K562 (cell line): ENCODE measurements around the gene LAGE3. TPM values are rescaled to one million over a fixed set of nuclear protein-coding genes. Genes with fewer than 3 reads are reported as not detected.

Experiments used
- CTCF ChIP-seq, 3 experiments: IDR thresholded peaks in 2 of 3; conservative IDR thresholded peaks in 1 of 3; 2 replicates each; pipeline ENCODE4 v1.5.1; 2011 to 2012; ENCODE audit warnings: low read length in 3 of 3, mild to moderate bottlenecking in 3 of 3, control low read depth in 2 of 3, improper control_type of control experiment in 1 of 3, inconsistent platforms in 1 of 3, low read depth in 1 of 3, mixed read lengths in 1 of 3, moderate library complexity in 1 of 3; ENCODE audit not compliant: insufficient read depth in 2 of 3
- E2F3 ChIP-seq: fragments of 250-450 bp; sonication (Bioruptor Pico); IDR thresholded peaks from 2 replicates; pipeline ENCODE4 v1.4.0; 2020; ENCODE audit warnings: mild to moderate bottlenecking
- ETS1 ChIP-seq: conservative IDR thresholded peaks from 2 replicates; pipeline ENCODE4 v1.6.1; 2011; ENCODE audit warnings: low read depth, mild to moderate bottlenecking, low read length; ENCODE audit not compliant: control insufficient read depth
- HIVEP1 ChIP-seq: fragments of 250-450 bp; sonication (Bioruptor Pico); IDR thresholded peaks from 2 replicates; pipeline ENCODE4 v1.4.0; 2020; ENCODE audit warnings: mild to moderate bottlenecking
- MAFG ChIP-seq: fragments of 450-650 bp; conservative IDR thresholded peaks from 2 replicates; pipeline ENCODE4 v1.6.1; 2016; ENCODE audit warnings: missing genetic modification characterization, missing compliant biosample characterization
- MAZ ChIP-seq, 2 experiments: fragments of 450-650 bp in 1 of 2; sonication (generic) in 1 of 2; formaldehyde crosslinking; IDR thresholded peaks in 1 of 2; conservative IDR thresholded peaks in 1 of 2; 2 replicates each; pipeline versions ENCODE4 v1.4.0 to v1.5.0; 2020; ENCODE audit warnings: mild to moderate bottlenecking in 1 of 2, missing genetic modification reagents in 1 of 2
- SNRNP70 ChIP-seq: fragments of 200-400 bp; formaldehyde crosslinking; optimal IDR thresholded peaks from 2 replicates; pipeline ENCODE3; 2017; ENCODE audit warnings: low read depth, low read length
- TFAM ChIP-seq: fragments of 250-450 bp; sonication (Bioruptor Pico); conservative IDR thresholded peaks from 2 replicates; pipeline ENCODE4 v1.5.0; 2021; ENCODE audit warnings: mild to moderate bottlenecking, moderate library complexity
- ZNF311 ChIP-seq: fragments of 250-450 bp; sonication (Bioruptor Pico); IDR thresholded peaks from 2 replicates; pipeline ENCODE4 v1.4.0; 2020; ENCODE audit warnings: mild to moderate bottlenecking, moderate library complexity
- ZNF41 ChIP-seq: fragments of 250-450 bp; sonication (Bioruptor Pico); conservative IDR thresholded peaks from 2 replicates; pipeline ENCODE4 v1.4.0; 2020; ENCODE audit warnings: mild to moderate bottlenecking
- polyA plus RNA-seq, 8 experiments: library from polyadenylated mRNA; depleted of rRNA in 4 of 8; stranded (reverse) in 5 of 8; unstranded in 3 of 8; fragments of >200 nt; fragmentation: Nextera tagmentation in 2 of 8; fragmentation: Illumina TruSeq in 1 of 8; extraction: Ambion mirVana in 2 of 8; extraction: Trizol in 1 of 8; gene quantifications; 2 replicates each; pipeline versions ENCODE4 v1.2.1 to v1.2.3, GENCODE V29; 2011 to 2014; ENCODE audit warnings: inconsistent platforms in 1 of 8, missing spikeins in 1 of 8
- total RNA-seq, 7 experiments: library from RNA; depleted of rRNA in 6 of 7; stranded (reverse); fragments of >200 nt in 6 of 7; fragmentation: Illumina TruSeq in 2 of 7; extraction: Trizol in 2 of 7; gene quantifications; 2 replicates each; pipeline versions ENCODE4 v1.2.1 to v1.2.3, GENCODE V29; 2011 to 2021; ENCODE audit warnings: low replicate concordance in 1 of 7
- TF ChIP-seq, protein P1 (sequence below), 2 experiments: fragments of 150-350 bp in 1 of 2; IDR thresholded peaks; 2 replicates each; pipeline ENCODE4 v1.6.1; 2012 to 2016; ENCODE audit warnings: low read depth in 2 of 2, low read length in 2 of 2, mild to moderate bottlenecking in 1 of 2, moderate library complexity in 1 of 2
- TF ChIP-seq, protein P2 (sequence below): fragments of 450-650 bp; IDR thresholded peaks from 2 replicates; pipeline ENCODE4 v1.6.1; 2016; ENCODE audit warnings: antibody characterized with exemption
- TF ChIP-seq, protein P3 (sequence below): sonication (generic); formaldehyde crosslinking; IDR thresholded peaks from 2 replicates; pipeline ENCODE4 v1.8.1; 2023; ENCODE audit warnings: mild to moderate bottlenecking, missing genetic modification reagents
- TF ChIP-seq, protein P4 (sequence below), 2 experiments: IDR thresholded peaks; 2 replicates each; pipeline ENCODE4 v1.6.1; 2012; ENCODE audit warnings: improper control_type of control experiment in 2 of 2, low read depth in 2 of 2, low read length in 2 of 2, borderline replicate concordance in 1 of 2

Gene LAGE3
- total and polyA plus RNA-seq, 9 of the 15 experiments (the other 6 are each of a cell fraction or from before 2014, with no cell fraction given) = 28.2 to 125 (median 35.8) TPM

DNA sequence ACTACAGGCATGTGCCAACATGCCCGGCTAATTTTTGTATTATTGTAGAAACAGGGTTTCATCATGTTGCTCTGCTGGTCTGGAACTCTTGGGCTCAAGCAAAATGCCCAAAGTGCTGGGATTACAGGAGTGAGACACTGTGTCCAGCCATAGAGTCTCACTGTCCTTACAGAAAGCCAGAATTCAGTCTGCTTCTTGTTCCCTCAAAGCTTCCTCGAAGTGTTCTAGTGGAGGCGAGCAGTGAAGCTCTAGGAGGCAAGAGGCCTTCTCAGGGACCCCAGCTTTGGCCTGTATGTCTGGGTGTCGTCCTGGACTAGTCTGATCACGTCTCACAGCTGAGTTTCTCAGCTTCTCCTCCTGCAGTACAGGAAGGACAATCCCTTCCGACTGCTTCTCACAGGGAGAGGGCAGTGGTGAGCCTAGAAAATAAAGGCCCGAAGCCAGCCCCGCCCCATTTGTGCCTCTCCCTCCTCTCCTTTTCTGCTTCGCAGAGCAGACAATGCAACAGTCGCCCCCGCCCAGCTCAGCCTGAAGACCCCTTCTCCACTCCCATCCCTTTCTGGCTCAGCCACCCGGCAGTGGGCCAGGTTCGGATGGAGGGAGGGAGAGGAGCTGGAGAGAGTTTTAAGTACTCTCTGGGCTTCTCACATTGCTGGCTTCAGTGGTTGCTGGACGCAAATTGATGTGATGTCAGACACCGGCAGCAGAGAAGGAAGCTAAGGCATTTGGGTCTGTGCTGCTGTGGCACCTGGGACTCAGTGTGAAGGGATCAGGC lies 48.0 kb upstream of the LAGE3 start (continued):
- TF ChIP-seq, protein P1, sequence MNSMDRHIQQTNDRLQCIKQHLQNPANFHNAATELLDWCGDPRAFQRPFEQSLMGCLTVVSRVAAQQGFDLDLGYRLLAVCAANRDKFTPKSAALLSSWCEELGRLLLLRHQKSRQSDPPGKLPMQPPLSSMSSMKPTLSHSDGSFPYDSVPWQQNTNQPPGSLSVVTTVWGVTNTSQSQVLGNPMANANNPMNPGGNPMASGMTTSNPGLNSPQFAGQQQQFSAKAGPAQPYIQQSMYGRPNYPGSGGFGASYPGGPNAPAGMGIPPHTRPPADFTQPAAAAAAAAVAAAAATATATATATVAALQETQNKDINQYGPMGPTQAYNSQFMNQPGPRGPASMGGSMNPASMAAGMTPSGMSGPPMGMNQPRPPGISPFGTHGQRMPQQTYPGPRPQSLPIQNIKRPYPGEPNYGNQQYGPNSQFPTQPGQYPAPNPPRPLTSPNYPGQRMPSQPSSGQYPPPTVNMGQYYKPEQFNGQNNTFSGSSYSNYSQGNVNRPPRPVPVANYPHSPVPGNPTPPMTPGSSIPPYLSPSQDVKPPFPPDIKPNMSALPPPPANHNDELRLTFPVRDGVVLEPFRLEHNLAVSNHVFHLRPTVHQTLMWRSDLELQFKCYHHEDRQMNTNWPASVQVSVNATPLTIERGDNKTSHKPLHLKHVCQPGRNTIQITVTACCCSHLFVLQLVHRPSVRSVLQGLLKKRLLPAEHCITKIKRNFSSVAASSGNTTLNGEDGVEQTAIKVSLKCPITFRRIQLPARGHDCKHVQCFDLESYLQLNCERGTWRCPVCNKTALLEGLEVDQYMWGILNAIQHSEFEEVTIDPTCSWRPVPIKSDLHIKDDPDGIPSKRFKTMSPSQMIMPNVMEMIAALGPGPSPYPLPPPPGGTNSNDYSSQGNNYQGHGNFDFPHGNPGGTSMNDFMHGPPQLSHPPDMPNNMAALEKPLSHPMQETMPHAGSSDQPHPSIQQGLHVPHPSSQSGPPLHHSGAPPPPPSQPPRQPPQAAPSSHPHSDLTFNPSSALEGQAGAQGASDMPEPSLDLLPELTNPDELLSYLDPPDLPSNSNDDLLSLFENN (IDR thresholded peaks at IDR 0.05; ENCODE audit: low read depth in 2 of 2, low read length in 2 of 2) = no peak
- no peak for TF ChIP-seq HIVEP1 (CRISPR knock-in tag)
- TF ChIP-seq, protein P2, sequence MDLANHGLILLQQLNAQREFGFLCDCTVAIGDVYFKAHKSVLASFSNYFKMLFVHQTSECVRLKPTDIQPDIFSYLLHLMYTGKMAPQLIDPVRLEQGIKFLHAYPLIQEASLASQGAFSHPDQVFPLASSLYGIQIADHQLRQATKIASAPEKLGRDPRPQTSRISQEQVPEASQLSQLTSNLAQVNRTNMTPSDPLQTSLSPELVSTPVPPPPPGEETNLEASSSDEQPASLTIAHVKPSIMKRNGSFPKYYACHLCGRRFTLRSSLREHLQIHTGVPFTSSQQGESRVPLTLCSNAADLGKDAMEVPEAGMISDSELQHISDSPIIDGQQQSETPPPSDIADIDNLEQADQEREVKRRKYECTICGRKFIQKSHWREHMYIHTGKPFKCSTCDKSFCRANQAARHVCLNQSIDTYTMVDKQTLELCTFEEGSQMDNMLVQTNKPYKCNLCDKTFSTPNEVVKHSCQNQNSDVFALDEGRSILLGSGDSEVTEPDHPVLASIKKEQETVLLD = no peak; the same call in 1 of the 2 replicates
- TF ChIP-seq E2F3 (CRISPR knock-in tag) = no peak
- TF ChIP-seq, protein P3, sequence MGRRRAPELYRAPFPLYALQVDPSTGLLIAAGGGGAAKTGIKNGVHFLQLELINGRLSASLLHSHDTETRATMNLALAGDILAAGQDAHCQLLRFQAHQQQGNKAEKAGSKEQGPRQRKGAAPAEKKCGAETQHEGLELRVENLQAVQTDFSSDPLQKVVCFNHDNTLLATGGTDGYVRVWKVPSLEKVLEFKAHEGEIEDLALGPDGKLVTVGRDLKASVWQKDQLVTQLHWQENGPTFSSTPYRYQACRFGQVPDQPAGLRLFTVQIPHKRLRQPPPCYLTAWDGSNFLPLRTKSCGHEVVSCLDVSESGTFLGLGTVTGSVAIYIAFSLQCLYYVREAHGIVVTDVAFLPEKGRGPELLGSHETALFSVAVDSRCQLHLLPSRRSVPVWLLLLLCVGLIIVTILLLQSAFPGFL = no peak
- TF ChIP-seq ZNF311 (CRISPR knock-in tag) = no peak
- peak; percentile 71 to 76 (median 76) for TF ChIP-seq CTCF (IDR thresholded peaks at IDR 0.05 in 2 of 3, conservative IDR thresholded peaks at IDR 0.05 in 1 of 3; ENCODE audit: insufficient read depth in 2 of 3, low read depth in 1 of 3, low read length in 3 of 3)
- no peak for TF ChIP-seq SNRNP70
- no peak for TF ChIP-seq ZNF41
- no peak for TF ChIP-seq TFAM
- TF ChIP-seq, protein P4, sequence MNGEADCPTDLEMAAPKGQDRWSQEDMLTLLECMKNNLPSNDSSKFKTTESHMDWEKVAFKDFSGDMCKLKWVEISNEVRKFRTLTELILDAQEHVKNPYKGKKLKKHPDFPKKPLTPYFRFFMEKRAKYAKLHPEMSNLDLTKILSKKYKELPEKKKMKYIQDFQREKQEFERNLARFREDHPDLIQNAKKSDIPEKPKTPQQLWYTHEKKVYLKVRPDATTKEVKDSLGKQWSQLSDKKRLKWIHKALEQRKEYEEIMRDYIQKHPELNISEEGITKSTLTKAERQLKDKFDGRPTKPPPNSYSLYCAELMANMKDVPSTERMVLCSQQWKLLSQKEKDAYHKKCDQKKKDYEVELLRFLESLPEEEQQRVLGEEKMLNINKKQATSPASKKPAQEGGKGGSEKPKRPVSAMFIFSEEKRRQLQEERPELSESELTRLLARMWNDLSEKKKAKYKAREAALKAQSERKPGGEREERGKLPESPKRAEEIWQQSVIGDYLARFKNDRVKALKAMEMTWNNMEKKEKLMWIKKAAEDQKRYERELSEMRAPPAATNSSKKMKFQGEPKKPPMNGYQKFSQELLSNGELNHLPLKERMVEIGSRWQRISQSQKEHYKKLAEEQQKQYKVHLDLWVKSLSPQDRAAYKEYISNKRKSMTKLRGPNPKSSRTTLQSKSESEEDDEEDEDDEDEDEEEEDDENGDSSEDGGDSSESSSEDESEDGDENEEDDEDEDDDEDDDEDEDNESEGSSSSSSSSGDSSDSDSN (IDR thresholded peaks at IDR 0.05; ENCODE audit: borderline replicate concordance in 1 of 2, low read depth in 2 of 2, low read length in 2 of 2) = no peak
- no peak for TF ChIP-seq ETS1
- peak in 1 of 2 experiments; percentile 65; a peak in 2 of 4 replicates for TF ChIP-seq MAZ (CRISPR knock-in tag; conservative IDR thresholded peaks at IDR 0.05 in 1 of 2, IDR thresholded peaks at IDR 0.05 in 1 of 2)
- no peak for TF ChIP-seq MAFG (tag)
